GM12878 (cell line): Measurements from ENCODE around the gene PNPLA4. TPM values are rescaled to one million over a fixed set of nuclear protein-coding genes. Genes with fewer than 3 reads are reported as not detected.

Experiments used
- ATAC-seq: fragments of 200-7000 bp; cut with Tn5 transposase; 3 replicates; pipeline ENCODE4 v1.9.1; 2020; ENCODE audit warnings: mild to moderate bottlenecking, moderate library complexity
- BruUV-seq: library from RNA; stranded (reverse); fragments of 400-500 nt; replicated peaks from 2 replicates; lab custom pipeline; 2021; lab: Mats Ljungman, UMichigan
- CTCF ChIA-PET: fragments of 300-600 bp; sonication (Branson Sonifier 250); formaldehyde crosslinking; extraction: SDS; loops from one replicate; lab custom pipeline; 2021; ENCODE audit warnings: inconsistent platforms; lab: Yijun Ruan, JAX
- POLR2A ChIA-PET: fragments of 350-600 bp; formaldehyde crosslinking; extraction: SDS; loops from one replicate; lab custom pipeline; 2021; ENCODE audit warnings: inconsistent platforms; lab: Charles Lee
- RAD21 ChIA-PET: fragments of 300-600 bp; sonication (Branson Sonifier 250); formaldehyde crosslinking; loops from one replicate; lab custom pipeline; 2023; ENCODE audit warnings: antibody characterized with exemption; ENCODE audit not compliant: unreplicated experiment; lab: Charles Lee
- SMC1A ChIA-PET: fragments of 300-600 bp; sonication (Branson Sonifier 250); formaldehyde crosslinking; loops from one replicate; lab custom pipeline; 2023; ENCODE audit not compliant: unreplicated experiment, uncharacterized antibody; lab: Charles Lee
- DNase-seq: peaks from one replicate; pipeline ENCODE4 v3.0.0-alpha.2; 2011; ENCODE audit warnings: low read depth, low spot score
- FAIRE-seq: peaks from 3 replicates; lab custom pipeline; 2011; peaks lifted over from hg19 to GRCh38; lab: Jason Lieb, UNC
- H2AFZ ChIP-seq: 2 replicates; pipeline ENCODE4 v1.6.0; 2011; ENCODE audit warnings: low read depth, low read length, control low read depth; ENCODE audit not compliant: control insufficient read depth
- H3K27ac ChIP-seq: 2 replicates; pipeline ENCODE4 v1.5.1; 2011; ENCODE audit warnings: control low read depth; ENCODE audit not compliant: control insufficient read depth, insufficient read depth
- H3K27me3 ChIP-seq, 2 experiments: replicated peaks in 1 of 2; 2 replicates each; pipeline versions ENCODE4 v1.6.0 to v1.6.1; 2011; ENCODE audit warnings: low read length in 1 of 2; ENCODE audit not compliant: control insufficient read depth in 2 of 2, insufficient read depth in 2 of 2
- H3K36me3 ChIP-seq, 2 experiments: 2 replicates each; pipeline ENCODE4 v1.5.1; 2011; ENCODE audit warnings: low read length in 1 of 2; ENCODE audit not compliant: control insufficient read depth in 2 of 2, insufficient read depth in 2 of 2
- H3K4me1 ChIP-seq: 2 replicates; pipeline ENCODE4 v1.6.1; 2011; ENCODE audit warnings: mild to moderate bottlenecking, low read length, moderate library complexity, mixed read lengths; ENCODE audit not compliant: control insufficient read depth, insufficient read depth
- H3K4me2 ChIP-seq: 2 replicates; pipeline ENCODE4 v1.6.0; 2011; ENCODE audit warnings: control low read depth; ENCODE audit not compliant: control insufficient read depth, insufficient read depth
- H3K4me3 ChIP-seq: fragments of 200-600 bp; sonication (generic); 2 replicates; pipeline ENCODE4 v1.5.1; 2016
- H3K79me2 ChIP-seq: 2 replicates; pipeline ENCODE4 v1.6.0; 2011; ENCODE audit warnings: low read length; ENCODE audit not compliant: control insufficient read depth, insufficient read depth
- H3K9ac ChIP-seq: 2 replicates; pipeline ENCODE4 v1.8.0; 2011; ENCODE audit warnings: low read length, control low read depth, mixed read lengths; ENCODE audit not compliant: control insufficient read depth, insufficient read depth
- H3K9me3 ChIP-seq: replicated peaks from 3 replicates; pipeline ENCODE4 v1.5.1; 2011; ENCODE audit warnings: mild to moderate bottlenecking, low read length; ENCODE audit not compliant: control insufficient read depth, insufficient read depth
- H4K20me1 ChIP-seq: 2 replicates; pipeline ENCODE4 v1.6.0; 2011; ENCODE audit not compliant: control insufficient read depth, insufficient read depth
- BCL3 ChIP-seq: IDR thresholded peaks from 2 replicates; pipeline ENCODE4 v1.6.1; 2011; ENCODE audit warnings: borderline replicate concordance, low read depth, mild to moderate bottlenecking, moderate library complexity, low read length; ENCODE audit not compliant: insufficient read depth, poor library complexity, severe bottlenecking
- EP300 ChIP-seq, 2 experiments: fragments of 150-350 bp in 1 of 2; IDR thresholded peaks; 2 replicates each; pipeline ENCODE4 v1.6.1; 2011 to 2012; ENCODE audit warnings: low read depth in 2 of 2, low read length in 2 of 2, borderline replicate concordance in 1 of 2, improper control_type of control experiment in 1 of 2, inconsistent platforms in 1 of 2; ENCODE audit not compliant: control insufficient read depth in 1 of 2
- MLLT1 ChIP-seq: fragments of 450-650 bp; IDR thresholded peaks from 2 replicates; pipeline ENCODE4 v1.6.1; 2016; ENCODE audit warnings: mild to moderate bottlenecking
- NFYA ChIP-seq: IDR thresholded peaks from 2 replicates; pipeline ENCODE4 v1.6.1; 2011; ENCODE audit warnings: low read depth, mild to moderate bottlenecking, low read length, improper control_type of control experiment, borderline replicate concordance
- NR2C2 ChIP-seq: IDR thresholded peaks from 2 replicates; pipeline ENCODE4 v1.6.1; 2011; ENCODE audit warnings: borderline replicate concordance, low read depth; ENCODE audit not compliant: control insufficient read depth, insufficient read length
- NR2F1 ChIP-seq: fragments of 450-650 bp; conservative IDR thresholded peaks from 2 replicates; pipeline ENCODE4 v1.6.1; 2017; ENCODE audit warnings: mild to moderate bottlenecking
- SIN3A ChIP-seq: IDR thresholded peaks from 2 replicates; pipeline ENCODE4 v1.6.1; 2012; ENCODE audit warnings: low read depth, low read length, improper control_type of control experiment
- TARDBP ChIP-seq: IDR thresholded peaks from 2 replicates; pipeline ENCODE4 v1.6.1; 2016; ENCODE audit warnings: borderline replicate concordance
- ZBTB40 ChIP-seq: fragments of 450-650 bp; IDR thresholded peaks from 2 replicates; pipeline ENCODE4 v1.6.1; 2016; ENCODE audit warnings: mild to moderate bottlenecking, moderate library complexity, borderline replicate concordance
- WGBS: methylation state at CpG from one replicate; pipeline ENCODE4 v1.1.6; 2016; ENCODE audit warnings: low lambda C conversion rate; ENCODE audit not compliant: insufficient replicate concordance, insufficient coverage; ENCODE audit errors: missing lambda C conversion rate; 5-methylcytosine and 5-hydroxymethylcytosine counted together
- in situ Hi-C: fragments of 300-500 bp; cut with MboI; formaldehyde crosslinking; loops from 9 replicates; pipeline ENCODE4 v1.14.3; 2018; ENCODE audit warnings: mixed read lengths
- intact Hi-C: fragments of 100-400 bp; cut with micrococcal nuclease; formaldehyde crosslinking; loops from one replicate; pipeline ENCODE4 v1.14.2; 2022; ENCODE audit not compliant: unreplicated experiment
- polyA plus RNA-seq, 11 experiments: library from polyadenylated mRNA; depleted of rRNA in 4 of 11; unstranded in 6 of 11; stranded (reverse) in 5 of 11; fragments of >200 nt; fragmentation: Nextera tagmentation in 4 of 11; fragmentation: Illumina TruSeq in 1 of 11; extraction: Ambion mirVana in 4 of 11; extraction: Trizol in 1 of 11; gene quantifications; 1 replicate in 1 of 11; 2 replicates in 10 of 11; pipeline versions ENCODE4 v1.2.1 to v1.2.3, GENCODE V29; 2011 to 2016; ENCODE audit warnings: inconsistent platforms in 2 of 11, missing spikeins in 2 of 11, low read depth in 1 of 11
- total RNA-seq, 4 experiments: library from RNA; depleted of rRNA in 3 of 4; stranded (reverse); fragments of >200 nt in 3 of 4; fragmentation: Illumina TruSeq in 1 of 4; extraction: Trizol in 1 of 4; gene quantifications; 2 replicates each; pipeline versions ENCODE4 v1.2.1 to v1.2.3, GENCODE V29; 2013 to 2021
- TF ChIP-seq, protein P1 (sequence below): fragments of 450-650 bp; IDR thresholded peaks from 2 replicates; pipeline ENCODE4 v1.6.1; 2017; ENCODE audit warnings: antibody characterized with exemption, mild to moderate bottlenecking, moderate library complexity

The PNPLA4 gene
- total and polyA plus RNA-seq, 10 of the 15 experiments (the other 5 are each of a cell fraction or from before 2014, with no cell fraction given) = 18.0 to 53.0 (median 33.6) TPM

DNA sequence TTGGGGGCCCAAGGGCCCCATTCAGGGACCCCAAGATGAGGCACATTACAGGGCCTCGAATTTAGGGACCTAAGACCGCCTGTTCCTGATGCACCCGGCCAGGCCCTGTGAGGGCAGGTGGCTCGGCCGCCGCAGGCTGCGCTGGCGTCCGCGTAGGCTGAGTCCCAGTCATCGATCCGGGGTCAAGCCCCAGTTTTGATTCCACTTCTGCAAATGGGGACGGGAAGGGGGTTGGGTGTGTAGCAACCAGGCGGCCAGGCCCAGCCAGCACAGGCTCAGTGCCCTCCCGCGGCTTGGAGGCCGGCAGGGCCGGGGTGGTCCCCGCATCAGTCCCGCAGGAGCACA, 327 bp downstream of the PNPLA4 start (continued):
- TF ChIP-seq, protein P1, sequence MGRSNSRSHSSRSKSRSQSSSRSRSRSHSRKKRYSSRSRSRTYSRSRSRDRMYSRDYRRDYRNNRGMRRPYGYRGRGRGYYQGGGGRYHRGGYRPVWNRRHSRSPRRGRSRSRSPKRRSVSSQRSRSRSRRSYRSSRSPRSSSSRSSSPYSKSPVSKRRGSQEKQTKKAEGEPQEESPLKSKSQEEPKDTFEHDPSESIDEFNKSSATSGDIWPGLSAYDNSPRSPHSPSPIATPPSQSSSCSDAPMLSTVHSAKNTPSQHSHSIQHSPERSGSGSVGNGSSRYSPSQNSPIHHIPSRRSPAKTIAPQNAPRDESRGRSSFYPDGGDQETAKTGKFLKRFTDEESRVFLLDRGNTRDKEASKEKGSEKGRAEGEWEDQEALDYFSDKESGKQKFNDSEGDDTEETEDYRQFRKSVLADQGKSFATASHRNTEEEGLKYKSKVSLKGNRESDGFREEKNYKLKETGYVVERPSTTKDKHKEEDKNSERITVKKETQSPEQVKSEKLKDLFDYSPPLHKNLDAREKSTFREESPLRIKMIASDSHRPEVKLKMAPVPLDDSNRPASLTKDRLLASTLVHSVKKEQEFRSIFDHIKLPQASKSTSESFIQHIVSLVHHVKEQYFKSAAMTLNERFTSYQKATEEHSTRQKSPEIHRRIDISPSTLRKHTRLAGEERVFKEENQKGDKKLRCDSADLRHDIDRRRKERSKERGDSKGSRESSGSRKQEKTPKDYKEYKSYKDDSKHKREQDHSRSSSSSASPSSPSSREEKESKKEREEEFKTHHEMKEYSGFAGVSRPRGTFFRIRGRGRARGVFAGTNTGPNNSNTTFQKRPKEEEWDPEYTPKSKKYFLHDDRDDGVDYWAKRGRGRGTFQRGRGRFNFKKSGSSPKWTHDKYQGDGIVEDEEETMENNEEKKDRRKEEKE = no peak
- no peak for TF ChIP-seq NFYA

GRCh38 chrX:7926501-7926900, 712 bp downstream of the PNPLA4 start:
- no peak for FAIRE-seq
- WGBS = 86% methylated on average over 5 of the region's 5 CpGs
- TF ChIP-seq NR2F1 = no peak
- TF ChIP-seq SIN3A = no peak
- no peak for TF ChIP-seq EP300 (IDR thresholded peaks at IDR 0.05; ENCODE audit: borderline replicate concordance in 1 of 2, control insufficient read depth in 1 of 2, low read depth in 2 of 2, low read length in 2 of 2)
- no peak for TF ChIP-seq NR2C2
- no peak for TF ChIP-seq TARDBP
- TF ChIP-seq MLLT1 = 0 out of 2 replicates have a peak, but pooled peaks have one; percentile 47
- peak; percentile 50 for TF ChIP-seq BCL3
- peak; percentile 35; the same call in 1 of the 2 replicates for TF ChIP-seq ZBTB40

More at GRCh38 chrX:7926501-7926900, 712 bp downstream of the PNPLA4 start:
- Histone ChIP-seq H3K9me3 (no peaks in the 10 kb centered on the region), H3K4me3 (peak overlapping the region; percentile 67), H3K79me2 (0 out of 2 replicates have a peak, but pooled peaks cover 2% of the 10 kb centered on the region), H3K27ac (peak overlapping the region; percentile 84), H3K4me1 (peaks cover 7% of the 10 kb centered on the region), H3K36me3 (no peaks in the 10 kb centered on the region), H3K4me2 (peak overlapping the region; percentile 85), H3K9ac (peak overlapping the region; percentile 65), H2AFZ (peak overlapping the region; percentile 73), H3K27me3 (no peaks in the 10 kb centered on the region), H4K20me1 (no peaks in the 10 kb centered on the region)
- intact Hi-C loops = loop anchor here (2.0 to 10.0 kb wide), 6 partner anchors 60 to 1906 kb away; partner anchors contain the start of genes PUDP and STS
- in situ Hi-C loops = loop anchor here (5.0 to 25.0 kb wide), 3 partner anchors 794 to 1904 kb away; no protein-coding TSS in a partner anchor
- no peak for DNase-seq
- no peak for ATAC-seq
- ChIA-PET RAD21 (interaction anchor here (1.0 to 2.2 kb wide), 2 partner anchors 26 to 736 kb away, joined by 3 to 9 read pairs; no protein-coding TSS in a partner anchor), CTCF (interaction anchor here (0.6 to 3.1 kb wide), 15 partner anchors 9 to 1904 kb away, joined by 3 to 27 read pairs (median 4); no protein-coding TSS in a partner anchor), SMC1A (interaction anchor here (0.7 to 1.0 kb wide), 3 partner anchors 23 to 793 kb away, joined by 3 read pairs; no protein-coding TSS in a partner anchor), POLR2A (no interaction called here)
- no TSS peak for BruUV-seq
